Measurements from ENCODE around the gene CYP27B1.
"Not testable (repeated sequence)": the region's sequence is repeated elsewhere in the genome, so short reads cannot be mapped to it uniquely, and the experiment has no call there.

Gene CYP27B1

GRCh38 chr12:57724936-57725740 lies 41.7 kb downstream of the CYP27B1 start:
- TF ChIP-seq ZNF274 (IDR thresholded peaks at IDR 0.05; ENCODE audit: low read depth, low read length), result no peak

GRCh38 chr12:57724003-57724935 lies 42.6 kb downstream of the CYP27B1 start:
- no peak for TF ChIP-seq ZNF274 (IDR thresholded peaks at IDR 0.05; ENCODE audit: low read depth, low read length)
- H3K4me3 ChIP-seq (ENCODE audit: low read length), result no peak overlapping the region

More at GRCh38 chr12:57724936-57725740, 41.7 kb downstream of the CYP27B1 start:
- H3K4me3 ChIP-seq (ENCODE audit: low read length), result no peak overlapping the region

GRCh38 chr12:57723630-57723962 lies 43.3 kb downstream of the CYP27B1 start:
- TF ChIP-seq ZNF274 (IDR thresholded peaks at IDR 0.05; ENCODE audit: low read depth, low read length), result no peak
- no peak overlapping the region for H3K4me3 ChIP-seq (ENCODE audit: low read length)

- TF ChIP-seq ZNF274 (IDR thresholded peaks at IDR 0.05; ENCODE audit: low read depth, low read length), result no peak
Measured at GRCh38 chr12:57722716-57723629, 43.9 kb downstream of the CYP27B1 start.

GRCh38 chr12:57721846-57722608 lies 44.9 kb downstream of the CYP27B1 start:
- not testable (repeated sequence) for H3K4me3 ChIP-seq (ENCODE audit: low read length)

More at GRCh38 chr12:57722716-57723629, 43.9 kb downstream of the CYP27B1 start:
- H3K4me3 ChIP-seq (ENCODE audit: low read length), result no peak overlapping the region

- no peak for TF ChIP-seq ZNF274 (IDR thresholded peaks at IDR 0.05; ENCODE audit: low read depth, low read length)
- no peak overlapping the region for H3K4me3 ChIP-seq (ENCODE audit: low read length)
Measured at GRCh38 chr12:57720606-57721595, 46.0 kb downstream of the CYP27B1 start.

GRCh38 chr12:57719777-57720605 lies 46.9 kb downstream of the CYP27B1 start:
- TF ChIP-seq ZNF274 (IDR thresholded peaks at IDR 0.05; ENCODE audit: low read depth, low read length), result no peak
- H3K4me3 ChIP-seq (ENCODE audit: low read length), result no peak overlapping the region

- TF ChIP-seq ZNF274 (IDR thresholded peaks at IDR 0.05; ENCODE audit: low read depth, low read length), result no peak
- no peak overlapping the region for H3K4me3 ChIP-seq (ENCODE audit: low read length)
Measured at GRCh38 chr12:57718641-57719528, 48.0 kb downstream of the CYP27B1 start.

GRCh38 chr12:57717846-57718640 lies 48.8 kb downstream of the CYP27B1 start:
- TF ChIP-seq ZNF274 (IDR thresholded peaks at IDR 0.05; ENCODE audit: low read depth, low read length), result no peak
- H3K4me3 ChIP-seq (ENCODE audit: low read length), result no peak overlapping the region

GRCh38 chr12:57717131-57717530 lies 49.7 kb downstream of the CYP27B1 start:
- TF ChIP-seq ZNF274 (IDR thresholded peaks at IDR 0.05; ENCODE audit: low read depth, low read length), result no peak
- no peak overlapping the region for H3K4me3 ChIP-seq (ENCODE audit: low read length)

Data from GM08714 (cell line).